KG1 (cell line): ENCODE results near the gene FOXP1.

Experiments used
- DNase-seq: peaks from one replicate; lab custom pipeline; 2025; lab: John Stamatoyannopoulos, UW

The FOXP1 gene

GRCh38 chr3:71102111-71102983, 481.2 kb downstream of the FOXP1 start:
- no peak for DNase-seq

- no peak for DNase-seq
Measured at GRCh38 chr3:71101626-71102025, 481.9 kb downstream of the FOXP1 start.

DNA sequence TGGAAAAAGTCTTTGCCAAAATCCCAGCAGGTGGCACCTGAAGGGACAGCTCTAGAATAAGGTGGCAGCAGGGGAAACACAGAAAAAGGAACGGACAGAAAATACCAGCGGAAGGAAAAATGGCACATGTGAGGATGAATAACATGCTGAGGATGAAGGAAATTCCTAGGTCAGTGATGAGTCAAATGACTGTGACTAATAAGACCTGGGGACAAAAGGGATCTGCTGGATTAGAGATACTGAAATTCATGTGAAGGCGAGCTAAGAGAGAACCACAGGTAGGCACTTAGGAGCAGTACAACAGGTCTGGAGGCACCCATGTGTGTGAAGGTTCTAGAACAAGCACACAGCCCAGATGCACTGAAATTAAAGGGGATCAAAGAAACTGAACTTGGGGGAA, 482.5 kb downstream of the FOXP1 start:
- no peak for DNase-seq

GRCh38 chr3:71099997-71100719, 483.4 kb downstream of the FOXP1 start:
- DNase-seq, result no peak

DNA sequence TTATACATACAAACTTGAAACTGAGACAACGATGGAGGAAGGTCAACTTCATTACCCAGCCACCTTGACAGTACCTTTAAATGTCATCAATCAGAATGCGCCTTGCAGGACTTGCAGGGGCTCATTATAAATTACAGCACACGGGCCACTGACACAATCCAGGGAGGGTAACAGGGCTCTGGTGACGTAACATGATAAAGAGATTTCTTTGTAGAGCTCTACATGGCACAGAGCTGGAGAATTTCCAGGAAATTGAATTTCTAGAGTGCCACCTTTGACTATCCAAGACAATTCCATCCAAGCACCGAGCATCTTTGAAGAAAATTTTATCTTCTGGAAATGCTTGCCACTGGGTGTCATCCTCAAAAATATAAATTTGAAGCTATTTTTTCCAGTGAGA, 486.0 kb downstream of the FOXP1 start:
- DNase-seq, result no peak

DNA sequence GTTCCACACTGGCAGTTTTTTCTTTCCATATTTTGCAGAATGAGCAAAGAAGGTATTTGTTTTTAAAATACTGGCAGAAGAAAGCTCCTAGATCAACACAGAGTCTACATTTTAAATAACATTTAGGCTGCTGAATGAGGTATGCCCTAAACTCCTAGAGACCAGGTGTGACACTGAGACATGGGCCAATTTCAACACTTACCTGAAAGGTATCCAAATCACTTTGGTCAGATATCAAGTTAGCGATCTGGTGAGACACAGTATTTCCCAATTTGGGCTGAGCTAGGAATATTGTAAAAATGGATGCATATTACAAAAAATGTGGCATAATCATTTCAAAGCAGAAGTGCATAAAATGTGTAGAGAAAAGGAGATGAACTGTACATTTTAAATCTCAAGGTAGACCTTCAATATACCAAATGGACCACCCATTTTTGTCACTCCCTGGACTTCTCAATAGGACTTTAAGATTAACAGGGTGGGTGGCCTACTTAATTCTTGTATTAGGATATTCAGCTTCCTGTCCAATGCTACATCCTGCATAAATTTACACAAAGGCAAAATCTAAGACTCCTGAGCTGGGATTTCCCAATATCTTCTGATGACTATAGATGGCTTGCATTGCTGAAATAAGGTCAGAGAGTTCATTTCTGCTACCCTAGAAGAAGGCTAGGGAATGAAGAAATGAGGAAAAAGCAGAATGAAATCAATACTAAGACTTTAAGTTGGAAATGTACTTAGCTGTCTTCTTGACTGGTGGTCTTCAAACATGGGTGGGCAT, 487.8 kb downstream of the FOXP1 start:
- DNase-seq, result no peak

DNA sequence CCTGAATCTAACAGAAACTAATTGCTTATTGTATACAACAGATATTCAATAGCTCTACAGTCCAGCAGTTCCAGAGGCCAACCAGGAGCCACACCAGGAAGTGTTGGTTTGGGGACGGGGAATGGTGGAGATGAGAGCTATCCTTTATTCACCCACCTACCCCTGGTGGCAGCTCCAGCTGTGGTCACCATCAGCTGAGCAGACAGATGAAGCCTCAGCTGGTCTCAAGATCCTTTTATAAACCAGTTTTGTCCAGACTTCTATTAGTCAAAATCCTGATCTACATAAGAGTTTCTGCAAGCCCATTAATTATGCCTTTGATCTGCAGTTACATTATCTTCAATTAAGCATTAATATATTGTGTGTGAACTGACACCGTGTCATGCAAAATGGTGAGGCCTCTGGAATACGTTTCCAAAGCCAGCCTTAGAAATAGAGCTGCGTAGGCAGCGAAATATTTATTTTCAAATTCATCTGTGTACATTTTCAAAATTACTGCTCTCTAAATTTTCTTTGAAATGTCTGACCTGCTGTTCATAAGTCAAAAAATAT, 488.8 kb downstream of the FOXP1 start:
- DNase-seq, result no peak

- DNase-seq, result no peak
Measured at GRCh38 chr3:71092665-71093064, 490.9 kb downstream of the FOXP1 start.

GRCh38 chr3:71090207-71090606, 493.3 kb downstream of the FOXP1 start:
- no peak for DNase-seq

DNA sequence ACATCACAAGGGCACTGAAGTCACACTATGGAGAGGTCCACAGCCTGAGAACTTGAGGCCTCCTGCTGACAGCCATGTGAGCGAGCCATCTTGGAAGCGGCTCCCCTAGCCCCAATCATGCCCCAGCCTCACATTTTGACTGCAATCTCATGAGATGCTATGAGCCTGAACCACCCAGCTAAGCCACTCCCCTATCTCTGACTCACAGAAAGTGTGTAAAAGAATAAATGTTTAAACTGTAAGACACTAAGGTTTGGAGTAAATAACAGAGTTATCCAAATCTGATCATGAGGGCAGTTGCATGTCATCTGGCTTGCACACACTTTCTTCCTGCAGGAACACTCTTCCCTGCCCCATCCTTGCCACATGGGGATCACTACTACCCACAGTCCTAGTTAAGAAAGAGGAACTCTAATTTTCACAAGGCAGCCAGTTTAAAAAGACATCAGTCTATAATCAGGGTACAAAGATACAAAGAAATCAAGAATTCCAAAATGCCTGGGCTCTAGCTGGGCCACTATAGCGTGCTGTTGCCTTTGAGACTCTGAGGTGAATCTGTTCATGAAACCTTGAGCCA, 494.2 kb downstream of the FOXP1 start:
- no peak for DNase-seq

GRCh38 chr3:71088742-71089141, 494.8 kb downstream of the FOXP1 start:
- no peak for DNase-seq

DNA sequence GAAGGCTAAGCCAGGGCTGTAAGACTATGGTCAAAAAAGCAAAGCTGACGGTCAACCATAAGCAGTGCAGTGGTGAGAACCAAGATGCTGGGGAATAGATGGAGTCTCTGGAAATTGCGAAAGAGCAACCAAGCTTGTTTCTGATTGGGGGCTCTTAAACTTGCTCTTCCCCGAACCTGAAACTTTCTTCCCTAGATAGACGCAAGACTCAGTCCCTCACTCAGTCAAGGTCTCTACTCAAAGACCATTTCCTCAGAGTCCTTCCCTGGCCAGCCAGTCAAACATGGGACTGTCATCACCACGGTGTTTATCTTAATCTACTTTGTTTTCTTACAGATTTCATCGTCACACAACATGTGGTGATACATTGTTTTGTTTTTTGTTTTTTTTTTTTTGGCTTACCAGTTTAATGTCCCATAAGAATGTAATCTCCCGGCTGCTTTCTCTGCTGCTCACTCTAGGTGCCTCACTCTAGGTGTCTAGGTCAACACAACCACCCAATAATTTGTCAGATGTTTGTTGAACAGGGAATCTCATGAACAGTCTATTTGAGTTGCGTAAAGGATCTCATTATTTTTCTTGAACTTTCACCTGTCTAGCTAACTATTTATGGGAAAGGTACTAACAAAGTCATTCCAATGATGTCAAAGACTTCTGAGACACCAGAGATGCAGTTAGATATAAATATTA, 495.4 kb downstream of the FOXP1 start:
- DNase-seq, result no peak

DNA sequence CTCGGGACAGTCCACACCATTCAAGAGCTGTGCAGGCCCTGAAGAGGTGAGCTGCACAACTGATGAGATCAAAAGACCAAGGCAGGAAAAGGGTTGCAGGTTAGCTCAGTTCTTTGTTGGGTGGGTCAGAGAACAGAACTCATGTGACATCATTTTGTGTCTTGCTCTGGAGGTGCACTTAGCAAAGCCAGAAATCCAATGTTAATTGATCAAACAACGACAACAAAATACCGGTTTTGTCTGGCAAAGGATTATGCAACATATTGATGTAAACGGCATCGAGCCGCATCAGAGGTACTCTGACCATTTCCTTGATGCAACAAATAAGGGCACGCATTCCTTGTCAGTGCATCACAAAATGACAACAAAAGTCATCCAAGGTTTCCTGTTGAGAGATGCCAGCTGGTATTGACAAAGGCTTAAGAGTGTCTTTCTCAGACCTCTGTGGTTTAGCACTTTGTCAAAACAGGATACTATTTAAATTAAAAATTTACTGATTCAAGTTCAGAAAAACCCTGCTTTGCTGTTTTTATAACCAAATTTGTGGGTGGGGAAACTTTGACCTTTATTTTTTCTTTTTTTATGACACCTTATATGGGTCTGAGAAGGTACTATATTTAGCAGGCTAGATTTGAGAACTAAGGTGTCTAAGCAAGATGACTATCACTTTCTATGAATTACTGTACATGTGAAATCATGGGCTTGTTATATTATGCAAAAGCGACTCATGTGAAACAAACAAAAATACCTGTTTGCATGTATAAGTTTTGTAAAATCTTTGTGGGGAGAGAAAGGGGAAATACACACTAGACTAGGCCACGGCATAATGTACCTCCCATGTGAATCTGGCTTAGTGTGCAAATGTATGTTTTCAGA, 496.1 kb downstream of the FOXP1 start:
- no peak for DNase-seq

DNA sequence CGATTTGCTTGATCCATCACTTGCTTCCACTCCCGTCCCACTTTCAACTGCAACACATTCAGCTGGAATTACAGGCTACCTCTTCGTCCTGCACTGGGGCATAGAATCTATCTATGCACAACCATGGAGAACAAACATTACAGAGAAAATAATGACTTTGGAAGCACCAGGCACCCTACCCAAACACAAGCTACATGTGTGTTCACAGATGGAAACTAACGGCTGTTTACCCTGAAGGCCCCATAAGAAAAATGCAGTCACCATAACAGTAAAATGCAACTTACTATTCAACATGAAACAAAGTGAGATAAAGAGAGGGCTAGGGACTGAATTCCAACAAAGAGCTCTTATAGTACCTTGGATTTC, 496.8 kb downstream of the FOXP1 start:
- no peak for DNase-seq

DNA sequence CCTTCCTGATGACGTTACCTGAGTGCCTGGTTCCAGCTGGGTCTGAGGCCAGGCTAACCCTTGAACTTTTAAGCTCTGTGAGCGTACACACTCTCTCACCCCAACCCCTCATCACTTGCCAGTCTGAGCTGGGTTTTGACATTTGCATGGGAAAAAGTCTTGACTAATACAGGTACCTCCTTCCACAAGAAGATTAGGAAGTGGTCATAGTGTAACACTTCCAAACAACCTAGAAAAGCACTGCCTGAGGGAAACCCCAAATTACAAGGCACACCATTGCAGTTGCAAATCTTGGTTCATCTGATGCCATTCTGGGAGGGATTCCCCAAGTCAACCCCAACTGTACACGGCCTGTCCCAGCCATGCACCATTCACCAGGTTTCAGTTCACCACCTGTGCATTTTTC, 499.8 kb downstream of the FOXP1 start:
- DNase-seq, result no peak

- DNase-seq, result no peak
Measured at GRCh38 chr3:71082833-71083232, 500.7 kb downstream of the FOXP1 start.

- DNase-seq, result no peak
Measured at GRCh38 chr3:71080517-71081083, 502.9 kb downstream of the FOXP1 start.

- no peak for DNase-seq
Measured at GRCh38 chr3:71078723-71079525, 504.6 kb downstream of the FOXP1 start.

- no peak for DNase-seq
Measured at GRCh38 chr3:71078199-71078598, 505.3 kb downstream of the FOXP1 start.
